GM20000 (cell line): ENCODE data around the gene EXOC4.

Source experiments
- DNase-seq: peaks from one replicate; pipeline ENCODE4 v3.0.0; 2012; ENCODE audit warnings: low spot score
- CTCF ChIP-seq: IDR thresholded peaks from 2 replicates; pipeline ENCODE4 v1.5.1; 2012; ENCODE audit warnings: mild to moderate bottlenecking, control low read depth; ENCODE audit errors: extremely low read depth, missing control alignments

EXOC4 gene

GRCh38 chr7:133234961-133235875 lies 17.7 kb upstream of the EXOC4 start:
- DNase-seq, result no peak
- no peak for TF ChIP-seq CTCF

- no peak for DNase-seq
- no peak for TF ChIP-seq CTCF
Observed at GRCh38 chr7:133237545-133237944, 15.3 kb upstream of the EXOC4 start.

- no peak for DNase-seq
- no peak for TF ChIP-seq CTCF
Observed at GRCh38 chr7:133240302-133240701, 12.6 kb upstream of the EXOC4 start.

DNA sequence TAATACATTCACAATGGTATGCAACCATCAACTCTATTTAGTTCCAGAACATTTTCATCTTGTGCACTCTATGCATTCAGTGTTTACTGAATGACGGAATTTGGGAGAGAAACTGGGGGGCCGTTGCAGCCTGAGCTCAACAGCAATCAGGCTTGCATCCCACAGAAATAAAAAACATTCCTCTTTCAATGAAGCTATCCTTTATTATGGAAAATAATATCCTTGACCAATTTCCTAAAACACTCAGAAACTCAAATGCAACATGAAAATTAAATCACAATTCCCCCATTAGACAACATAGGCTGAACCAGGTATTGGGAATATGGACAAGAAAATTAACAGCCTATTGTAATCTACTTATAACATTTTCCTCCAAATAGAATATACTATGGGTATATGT lies 6.3 kb upstream of the EXOC4 start:
- DNase-seq, result no peak
- TF ChIP-seq CTCF, result no peak

DNA sequence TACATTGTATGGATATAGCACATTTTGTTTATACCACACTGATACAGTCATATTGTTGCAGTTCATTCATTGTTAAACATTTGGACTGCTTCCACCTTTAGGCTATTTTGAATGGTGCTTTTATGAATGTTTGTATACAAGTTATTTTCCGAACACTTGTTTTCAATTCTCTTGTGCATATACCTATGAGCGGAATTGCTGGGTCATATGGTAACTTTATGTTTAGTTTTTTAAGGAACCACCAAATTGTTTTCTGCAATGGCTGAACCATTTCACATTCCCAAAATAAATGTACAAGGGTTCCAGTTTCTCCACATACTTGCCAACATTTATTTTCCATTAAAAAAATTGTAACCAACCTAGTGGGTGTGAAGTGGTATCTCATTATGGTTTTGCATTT lies 4.0 kb upstream of the EXOC4 start:
- no peak for TF ChIP-seq CTCF
- DNase-seq, result no peak

DNA sequence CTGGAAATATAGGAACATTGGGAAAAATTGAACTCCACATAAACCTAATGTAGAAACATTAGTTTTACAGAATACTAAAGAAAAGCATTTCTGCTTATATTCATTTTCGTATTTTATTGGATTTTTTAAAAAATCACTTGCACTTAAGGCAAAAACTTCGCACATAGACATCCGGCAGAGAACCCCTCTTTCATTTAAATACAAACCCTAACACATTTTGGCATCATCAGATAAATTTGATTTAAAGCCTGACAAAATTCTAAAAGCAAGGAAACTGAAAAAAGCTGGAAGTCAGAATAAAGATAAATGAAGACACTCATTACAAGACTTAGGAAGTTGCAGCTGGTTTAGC lies 396 bp upstream of the EXOC4 start:
- no peak for DNase-seq
- no peak for TF ChIP-seq CTCF

DNA sequence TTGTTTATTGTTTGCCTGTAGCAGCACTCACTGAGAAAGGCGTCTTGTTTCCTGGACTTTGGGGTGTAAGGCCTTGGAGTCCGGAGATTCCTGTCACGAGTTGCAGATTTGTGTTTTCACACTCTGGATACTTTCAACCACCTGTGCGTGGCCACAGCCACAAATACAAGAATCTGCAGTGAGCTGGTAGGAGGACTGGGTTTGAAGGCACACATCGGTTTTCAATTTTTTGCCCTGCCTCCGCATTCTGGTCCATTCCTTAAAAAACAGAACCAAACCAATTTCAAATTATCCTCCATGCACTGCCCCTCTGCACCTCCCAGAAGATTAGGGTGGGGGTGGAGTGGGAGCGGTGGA lies 619 bp downstream of the EXOC4 start:
- TF ChIP-seq CTCF, result no peak
- no peak for DNase-seq
